Heart left ventricle (tissue), 13 donors: ENCODE results near the gene ITGB8.

Source experiments
- POLR2A ChIP-seq, 2 donors: fragments of 450-650 bp; IDR thresholded peaks; one replicate each; pipeline ENCODE4 v1.6.1; 2017; ENCODE audit warnings: antibody characterized with exemption in 2 of 2, mild to moderate bottlenecking in 2 of 2, moderate library complexity in 2 of 2
- TF ChIP-seq, protein P1 (sequence below), 12 donors: fragments of 200-600 bp; sonication (generic) in 4 of 12; IDR thresholded peaks; one replicate each; pipeline versions ENCODE4 v1.5.0 to v1.8.0; 2018 to 2022; ENCODE audit warnings: antibody characterized with exemption in 12 of 12, mild to moderate bottlenecking in 5 of 12
- donor health status: ischemic (EF 13 %, LVEDD 7.1; RV severe dilation, severe dysfunction).
- donor health status: DM: no; HTN: yes; CAD: no.
- donor health status: DM: no; HTN: no; CAD: no.
- donor health status: ischemic (EF 25% LVEDD 6.9; RV normal size, moderate dysfunction).
- donor health status: ischemic (EF 25% LVEDD 5.7; RV mildly dilated, moderate dysfunction).
- donor health status: ischemic (EF 35%, LVEDD 5.7; RV mildly dilated, moderate dysfunction).
- donor health status: nonischemic (EF 11% LVEDD 7.7; RV severe dilation, severe dysfunction).
- donor health status: DM: yes; HTN: yes; CAD: no.
- donor health status: PGD.
- donor health status: ischemic (EF 29% LVEDD 5.4; RV normal size, mild dysfunction).
- donor health status: nonischemic (EF 23%, LVEDD 6.1; RV moderate dilation, normal function).

DNA sequence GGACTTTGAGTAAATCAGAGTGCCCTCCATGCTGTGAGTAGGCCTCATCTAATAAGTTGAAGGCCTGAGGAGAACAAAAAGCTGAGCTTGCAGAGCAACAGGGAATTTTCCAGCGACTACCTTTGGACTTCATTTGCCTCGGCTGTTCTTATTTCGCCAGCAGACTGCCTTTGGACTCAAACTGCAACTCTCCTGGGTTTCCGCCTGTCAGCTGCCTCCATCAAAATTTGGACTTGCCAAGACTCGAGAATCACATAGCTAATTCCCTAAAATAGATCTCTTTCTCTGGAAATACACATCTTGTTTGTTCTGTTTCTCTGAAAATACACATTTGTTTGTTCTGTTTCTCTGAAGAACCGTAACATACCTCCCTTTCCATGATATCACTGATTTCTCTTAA is 93.8 kb downstream of the ITGB8 start:
- TF ChIP-seq, protein P1, sequence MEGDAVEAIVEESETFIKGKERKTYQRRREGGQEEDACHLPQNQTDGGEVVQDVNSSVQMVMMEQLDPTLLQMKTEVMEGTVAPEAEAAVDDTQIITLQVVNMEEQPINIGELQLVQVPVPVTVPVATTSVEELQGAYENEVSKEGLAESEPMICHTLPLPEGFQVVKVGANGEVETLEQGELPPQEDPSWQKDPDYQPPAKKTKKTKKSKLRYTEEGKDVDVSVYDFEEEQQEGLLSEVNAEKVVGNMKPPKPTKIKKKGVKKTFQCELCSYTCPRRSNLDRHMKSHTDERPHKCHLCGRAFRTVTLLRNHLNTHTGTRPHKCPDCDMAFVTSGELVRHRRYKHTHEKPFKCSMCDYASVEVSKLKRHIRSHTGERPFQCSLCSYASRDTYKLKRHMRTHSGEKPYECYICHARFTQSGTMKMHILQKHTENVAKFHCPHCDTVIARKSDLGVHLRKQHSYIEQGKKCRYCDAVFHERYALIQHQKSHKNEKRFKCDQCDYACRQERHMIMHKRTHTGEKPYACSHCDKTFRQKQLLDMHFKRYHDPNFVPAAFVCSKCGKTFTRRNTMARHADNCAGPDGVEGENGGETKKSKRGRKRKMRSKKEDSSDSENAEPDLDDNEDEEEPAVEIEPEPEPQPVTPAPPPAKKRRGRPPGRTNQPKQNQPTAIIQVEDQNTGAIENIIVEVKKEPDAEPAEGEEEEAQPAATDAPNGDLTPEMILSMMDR (IDR thresholded peaks at IDR 0.05): no peak
- TF ChIP-seq POLR2A (IDR thresholded peaks at IDR 0.05): no peak
